Endothelial cell of umbilical vein (primary cell): ENCODE data around the gene DGAT2. TPM values are rescaled to one million over a fixed set of nuclear protein-coding genes. Genes with fewer than 3 reads are reported as not detected.

Experiments used
- BruUV-seq: library from RNA; stranded (reverse); fragments of 400-500 nt; replicated peaks from 2 replicates; lab custom pipeline; 2021; lab: Mats Ljungman, UMichigan
- CTCF ChIA-PET: fragments of 300-600, 350-600 bp; sonication (Branson Sonifier 250); formaldehyde crosslinking; loops from one replicate; lab custom pipeline; 2021; ENCODE audit warnings: antibody characterized with exemption, inconsistent platforms; lab: Charles Lee
- POLR2A ChIA-PET: fragments of 300-600, 350-600 bp; sonication (Branson Sonifier 250); formaldehyde crosslinking; loops from one replicate; lab custom pipeline; 2021; ENCODE audit warnings: antibody characterized with exemption, inconsistent platforms; lab: Charles Lee
- DNase-seq: peaks from one replicate; pipeline ENCODE4 v3.0.0-alpha.2; 2011; ENCODE audit warnings: low read depth, low spot score
- FAIRE-seq: peaks from 2 replicates; lab custom pipeline; 2011; peaks lifted over from hg19 to GRCh38; lab: Jason Lieb, UNC
- H2AFZ ChIP-seq: 2 replicates; pipeline ENCODE4 v1.6.0; 2012; ENCODE audit warnings: low read depth, low read length, control low read depth, inconsistent platforms
- H3K27ac ChIP-seq: 2 replicates; pipeline ENCODE4 v1.5.1; 2011; ENCODE audit warnings: low read depth, mild to moderate bottlenecking, control low read depth, low read length, moderate library complexity; ENCODE audit not compliant: insufficient read depth
- H3K27me3 ChIP-seq, 2 experiments: 2 replicates each; pipeline versions ENCODE4 v1.6.0 to v1.6.1; 2011; ENCODE audit warnings: low read length in 2 of 2, mixed read lengths in 1 of 2; ENCODE audit not compliant: control insufficient read depth in 2 of 2, insufficient read depth in 2 of 2
- H3K36me3 ChIP-seq, 2 experiments: 2 replicates in 1 of 2; 3 replicates in 1 of 2; pipeline ENCODE4 v1.5.1; 2011; ENCODE audit warnings: low read length in 2 of 2, mild to moderate bottlenecking in 1 of 2, moderate library complexity in 1 of 2; ENCODE audit not compliant: control insufficient read depth in 2 of 2, insufficient read depth in 2 of 2; ENCODE audit errors: extremely low read depth in 1 of 2
- H3K4me1 ChIP-seq: 3 replicates; pipeline ENCODE4 v1.5.1; 2011; ENCODE audit warnings: mild to moderate bottlenecking, low read length; ENCODE audit not compliant: control insufficient read depth, insufficient read depth; ENCODE audit errors: extremely low read depth
- H3K4me2 ChIP-seq: 2 replicates; pipeline ENCODE4 v1.6.1; 2011; ENCODE audit warnings: low read length, control low read depth, mixed read lengths; ENCODE audit not compliant: insufficient read depth
- H3K4me3 ChIP-seq, 3 experiments: fragments of 200-600 bp in 1 of 3; sonication (generic), shearing (Covaris generic) in 1 of 3; replicated peaks in 1 of 3; 2 replicates each; pipeline ENCODE4 v1.5.1; 2011 to 2016; ENCODE audit warnings: control low read depth in 3 of 3, low read length in 3 of 3, mild to moderate bottlenecking in 2 of 3, inconsistent platforms in 1 of 3, low read depth in 1 of 3, moderate library complexity in 1 of 3; ENCODE audit not compliant: insufficient read depth in 1 of 3
- H3K79me2 ChIP-seq: 2 replicates; pipeline ENCODE4 v1.6.0; 2012; ENCODE audit warnings: low read length, inconsistent platforms; ENCODE audit not compliant: control insufficient read depth, insufficient read depth
- H3K9ac ChIP-seq: replicated peaks from 2 replicates; pipeline ENCODE3; 2011; ENCODE audit warnings: low read length, control low read depth; ENCODE audit not compliant: insufficient read depth; ENCODE audit errors: extremely low read depth
- H3K9me1 ChIP-seq: replicated peaks from 3 replicates; pipeline ENCODE4 v1.6.0; 2011; ENCODE audit warnings: mild to moderate bottlenecking, low read length; ENCODE audit not compliant: control insufficient read depth, insufficient read depth; ENCODE audit errors: extremely low read depth
- H3K9me3 ChIP-seq: replicated peaks from 2 replicates; pipeline ENCODE4 v1.5.1; 2012; ENCODE audit warnings: low read length, inconsistent platforms; ENCODE audit not compliant: control insufficient read depth, insufficient read depth
- H4K20me1 ChIP-seq: replicated peaks from 2 replicates; pipeline ENCODE3; 2011; ENCODE audit warnings: mild to moderate bottlenecking, low read length; ENCODE audit not compliant: control insufficient read depth, insufficient read depth; ENCODE audit errors: extremely low read depth
- CTCF ChIP-seq, 2 donors: IDR thresholded peaks; 1 replicate in 1 of 2; 2 replicates in 1 of 2; pipeline ENCODE4 v1.5.1; 2011; ENCODE audit warnings: low read length in 2 of 2, mild to moderate bottlenecking in 2 of 2, moderate library complexity in 2 of 2, control low read depth in 1 of 2, inconsistent platforms in 1 of 2, low read depth in 1 of 2; ENCODE audit not compliant: insufficient read depth in 1 of 2; ENCODE audit errors: extremely low read depth in 1 of 2
- EZH2 ChIP-seq: IDR thresholded peaks from 2 replicates; pipeline ENCODE4 v1.6.1; 2012; ENCODE audit warnings: borderline replicate concordance, low read depth, mild to moderate bottlenecking, moderate library complexity, low read length, inconsistent platforms; ENCODE audit not compliant: severe bottlenecking
- FOS ChIP-seq: IDR thresholded peaks from 2 replicates; pipeline ENCODE4 v1.6.1; 2011; ENCODE audit warnings: mild to moderate bottlenecking, low read length, moderate library complexity, borderline replicate concordance; ENCODE audit not compliant: insufficient read depth
- GATA2 ChIP-seq: IDR thresholded peaks from 2 replicates; pipeline ENCODE4 v1.7.0; 2011; ENCODE audit warnings: low read depth, mild to moderate bottlenecking, moderate library complexity, mixed read lengths, low read length; ENCODE audit not compliant: insufficient read length, insufficient read depth
- JUN ChIP-seq: IDR thresholded peaks from 2 replicates; pipeline ENCODE4 v1.6.1; 2011; ENCODE audit warnings: borderline replicate concordance, low read depth; ENCODE audit not compliant: insufficient read length, insufficient read depth
- MAX ChIP-seq: IDR thresholded peaks from 2 replicates; pipeline ENCODE4 v1.6.1; 2011; ENCODE audit not compliant: insufficient read depth, insufficient read length
- MYC ChIP-seq: IDR thresholded peaks from one replicate; pipeline ENCODE4 v1.6.1; 2011; ENCODE audit warnings: mild to moderate bottlenecking, low read depth, low read length
- POLR2A ChIP-seq: IDR thresholded peaks from 2 replicates; pipeline ENCODE4 v1.6.1; 2012; ENCODE audit warnings: low read depth, mild to moderate bottlenecking, control low read depth, low read length
- POLR2AphosphoS5 ChIP-seq: IDR thresholded peaks from 2 replicates; pipeline ENCODE4 v1.6.1; 2012; ENCODE audit warnings: low read depth, mild to moderate bottlenecking, control low read depth, low read length, moderate library complexity; ENCODE audit not compliant: insufficient read depth
- dilution Hi-C: fragments of 300-500 bp; cut with MboI; formaldehyde crosslinking; loops from one replicate; pipeline ENCODE4 v1.15.0; 2019; ENCODE audit warnings: low sequenced_read_pairs; ENCODE audit not compliant: extremely low pct_ligation_motif_present
- intact Hi-C: fragments of 100-400 bp; cut with micrococcal nuclease; formaldehyde crosslinking; loops from one replicate; pipeline ENCODE4 v1.10.0; 2022
- polyA plus RNA-seq, 4 experiments: library from polyadenylated mRNA; depleted of rRNA in 3 of 4; stranded (reverse) in 3 of 4; unstranded in 1 of 4; fragments of >200 nt; gene quantifications; 2 replicates each; pipeline versions ENCODE4 v1.2.1 to v1.2.3, GENCODE V29; 2011 to 2012; ENCODE audit warnings: missing spikeins in 1 of 4
- total RNA-seq: library from RNA; stranded (reverse); gene quantifications from 2 replicates; pipeline ENCODE4 v1.2.3, GENCODE V29; 2021

Gene DGAT2
- total and polyA plus RNA-seq, 2 donors (not counting 3 experiments of a cell fraction or from before 2014, with no cell fraction given): 0.55 to 0.79 TPM

DNA sequence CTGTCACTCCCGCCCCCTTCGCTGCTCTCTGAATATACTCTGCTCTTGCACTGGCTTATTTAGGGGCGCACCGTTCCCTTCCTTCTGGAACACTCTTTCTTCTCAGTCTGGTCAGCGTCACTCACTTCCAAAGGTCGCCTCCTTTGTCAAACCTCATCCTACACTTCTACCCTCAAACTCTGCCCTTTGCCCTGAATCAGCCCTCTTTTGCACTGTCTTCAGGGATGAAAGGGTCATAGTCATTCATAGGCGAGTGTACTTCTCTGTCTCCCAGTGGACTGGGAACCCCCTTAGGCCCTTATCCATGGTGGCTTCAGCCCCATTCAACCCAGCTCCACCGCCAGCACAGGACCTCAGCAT is 35.5 kb upstream of the DGAT2 start:
- H3K9me3 ChIP-seq: no peaks in the 10 kb centered on the region
- no peak overlapping the region for H3K4me2 ChIP-seq
- no peaks in the 10 kb centered on the region for H3K4me1 ChIP-seq
- no peaks in the 10 kb centered on the region for H3K36me3 ChIP-seq
- DNase-seq (no peak), FAIRE-seq (no peak)
- ChIA-PET POLR2A (no interaction called here), CTCF (no interaction called here)
- H3K4me3 ChIP-seq: no peak overlapping the region
- H3K79me2 ChIP-seq: no peaks in the 10 kb centered on the region
- intact Hi-C loops: no loop called here
- no peak overlapping the region for H3K9ac ChIP-seq
- H4K20me1 ChIP-seq: no peaks in the 10 kb centered on the region
- no peak for TF ChIP-seq MYC
- no peak for TF ChIP-seq POLR2A
- TF ChIP-seq EZH2: no peak
- TF ChIP-seq GATA2: no peak
- no peak for TF ChIP-seq JUN
- TF ChIP-seq CTCF (IDR thresholded peaks at IDR 0.05; ENCODE audit: extremely low read depth in 1 of 2, insufficient read depth in 1 of 2, low read depth in 1 of 2, low read length in 2 of 2): no peak
- TF ChIP-seq FOS: no peak
- no peak for TF ChIP-seq POLR2AphosphoS5
- no peak for TF ChIP-seq MAX
- dilution Hi-C loops: no loop called here
- no peaks in the 10 kb centered on the region for H3K9me1 ChIP-seq
- H2AFZ ChIP-seq: no peak overlapping the region
- no peak overlapping the region for H3K27ac ChIP-seq
- peaks cover under 1 to 1% of the 10 kb centered on the region in 2 experiments for H3K27me3 ChIP-seq
- BruUV-seq: no TSS peak
